Vagina (tissue), 2 donors: ENCODE data around the gene ADAMTS15. TPM values are rescaled to one million over a fixed set of nuclear protein-coding genes. Genes with fewer than 3 reads are reported as not detected.

Experiments used
- DNase-seq, 2 donors: peaks; one replicate each; pipeline ENCODE4 v3.0.0-alpha.2; 2017; ENCODE audit errors: extremely low spot score in 2 of 2
- H3K27ac ChIP-seq: fragments of 200-600 bp; sonication (generic); one replicate; pipeline ENCODE4 v1.5.1; 2019
- H3K27me3 ChIP-seq: fragments of 200-600 bp; sonication (generic); one replicate; pipeline ENCODE4 v1.5.1; 2019
- H3K36me3 ChIP-seq, 2 donors: fragments of 200-600 bp; sonication (generic); one replicate each; pipeline ENCODE4 v1.5.1; 2017 to 2019
- H3K4me1 ChIP-seq: fragments of 200-600 bp; sonication (generic); one replicate; pipeline ENCODE4 v1.5.1; 2019
- H3K4me3 ChIP-seq, 2 donors: fragments of 200-600 bp; sonication (generic); 1 replicate in 1 of 2; 2 replicates in 1 of 2; pipeline ENCODE4 v1.5.1; 2016 to 2019
- H3K9me3 ChIP-seq: fragments of 200-600 bp; sonication (generic); one replicate; pipeline ENCODE4 v1.5.1; 2019
- POLR2A ChIP-seq, 2 donors: fragments of 450-650 bp; IDR thresholded peaks; one replicate each; pipeline ENCODE4 v1.6.1; 2017; ENCODE audit warnings: antibody characterized with exemption in 2 of 2, mild to moderate bottlenecking in 2 of 2, moderate library complexity in 2 of 2
- POLR2AphosphoS5 ChIP-seq, 2 donors: sonication (generic); formaldehyde crosslinking; IDR thresholded peaks; one replicate each; pipeline ENCODE4 v1.9.0; 2017; ENCODE audit warnings: antibody characterized with exemption in 2 of 2, mild to moderate bottlenecking in 2 of 2, low read depth in 1 of 2; ENCODE audit not compliant: insufficient read depth in 1 of 2
- intact Hi-C: fragments of 100-400 bp; cut with DNase I; formaldehyde crosslinking; loops from one replicate; pipeline ENCODE4 v1.15.1; 2023
- total RNA-seq: library from RNA; depleted of rRNA; stranded (reverse); fragments of >200 nt; gene quantifications from one replicate; pipeline ENCODE4 v1.2.3, GENCODE V29; 2016
- TF ChIP-seq, protein P1 (sequence below), 3 experiments: fragments of 450-650 bp in 2 of 3; fragments of 200-600 bp in 1 of 3; sonication (generic) in 1 of 3; IDR thresholded peaks; one replicate each; pipeline ENCODE4 v1.5.1; 2017 to 2019; ENCODE audit warnings: antibody characterized with exemption in 3 of 3, mild to moderate bottlenecking in 2 of 3, moderate library complexity in 2 of 3

Gene ADAMTS15
- total RNA-seq, 1 donor from 2014 or later = 12.0 TPM

DNA sequence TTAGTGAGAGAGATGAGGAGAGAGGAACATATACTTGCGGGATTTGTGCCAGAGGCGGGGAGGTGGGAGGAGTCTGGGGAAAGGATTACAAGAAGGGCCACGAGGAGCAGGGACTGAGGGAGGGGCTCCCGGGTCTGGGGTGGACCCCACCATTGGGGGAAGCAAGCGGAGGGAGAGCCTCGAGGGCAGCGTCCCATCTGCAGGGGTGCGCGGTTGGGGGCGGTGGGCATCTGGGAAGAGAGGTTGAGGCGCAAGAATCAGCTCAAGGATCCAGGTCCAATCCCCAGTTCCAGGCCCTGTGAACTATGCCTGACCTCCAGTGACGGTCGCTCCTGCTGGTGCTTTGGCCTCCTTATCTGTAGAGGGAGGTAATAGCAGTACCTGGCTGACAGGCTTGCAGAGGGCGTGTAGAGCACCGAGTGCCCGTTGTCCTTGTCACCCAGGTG lies 38.0 kb downstream of the ADAMTS15 start:
- no peak for DNase-seq
- intact Hi-C loops = no loop called here
- no peaks in the 10 kb centered on the region for H3K4me1 ChIP-seq
- TF ChIP-seq POLR2AphosphoS5 (IDR thresholded peaks at IDR 0.05; ENCODE audit: insufficient read depth in 1 of 2, low read depth in 1 of 2) (no peak), POLR2A (IDR thresholded peaks at IDR 0.05) (no peak)
- TF ChIP-seq, protein P1, sequence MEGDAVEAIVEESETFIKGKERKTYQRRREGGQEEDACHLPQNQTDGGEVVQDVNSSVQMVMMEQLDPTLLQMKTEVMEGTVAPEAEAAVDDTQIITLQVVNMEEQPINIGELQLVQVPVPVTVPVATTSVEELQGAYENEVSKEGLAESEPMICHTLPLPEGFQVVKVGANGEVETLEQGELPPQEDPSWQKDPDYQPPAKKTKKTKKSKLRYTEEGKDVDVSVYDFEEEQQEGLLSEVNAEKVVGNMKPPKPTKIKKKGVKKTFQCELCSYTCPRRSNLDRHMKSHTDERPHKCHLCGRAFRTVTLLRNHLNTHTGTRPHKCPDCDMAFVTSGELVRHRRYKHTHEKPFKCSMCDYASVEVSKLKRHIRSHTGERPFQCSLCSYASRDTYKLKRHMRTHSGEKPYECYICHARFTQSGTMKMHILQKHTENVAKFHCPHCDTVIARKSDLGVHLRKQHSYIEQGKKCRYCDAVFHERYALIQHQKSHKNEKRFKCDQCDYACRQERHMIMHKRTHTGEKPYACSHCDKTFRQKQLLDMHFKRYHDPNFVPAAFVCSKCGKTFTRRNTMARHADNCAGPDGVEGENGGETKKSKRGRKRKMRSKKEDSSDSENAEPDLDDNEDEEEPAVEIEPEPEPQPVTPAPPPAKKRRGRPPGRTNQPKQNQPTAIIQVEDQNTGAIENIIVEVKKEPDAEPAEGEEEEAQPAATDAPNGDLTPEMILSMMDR (IDR thresholded peaks at IDR 0.05) = no peak
- H3K36me3 ChIP-seq = no peaks in the 10 kb centered on the region
- H3K4me3 ChIP-seq = no peak overlapping the region
- no peak overlapping the region for H3K27ac ChIP-seq
- H3K9me3 ChIP-seq = no peaks in the 10 kb centered on the region
- H3K27me3 ChIP-seq = no peaks in the 10 kb centered on the region

DNA sequence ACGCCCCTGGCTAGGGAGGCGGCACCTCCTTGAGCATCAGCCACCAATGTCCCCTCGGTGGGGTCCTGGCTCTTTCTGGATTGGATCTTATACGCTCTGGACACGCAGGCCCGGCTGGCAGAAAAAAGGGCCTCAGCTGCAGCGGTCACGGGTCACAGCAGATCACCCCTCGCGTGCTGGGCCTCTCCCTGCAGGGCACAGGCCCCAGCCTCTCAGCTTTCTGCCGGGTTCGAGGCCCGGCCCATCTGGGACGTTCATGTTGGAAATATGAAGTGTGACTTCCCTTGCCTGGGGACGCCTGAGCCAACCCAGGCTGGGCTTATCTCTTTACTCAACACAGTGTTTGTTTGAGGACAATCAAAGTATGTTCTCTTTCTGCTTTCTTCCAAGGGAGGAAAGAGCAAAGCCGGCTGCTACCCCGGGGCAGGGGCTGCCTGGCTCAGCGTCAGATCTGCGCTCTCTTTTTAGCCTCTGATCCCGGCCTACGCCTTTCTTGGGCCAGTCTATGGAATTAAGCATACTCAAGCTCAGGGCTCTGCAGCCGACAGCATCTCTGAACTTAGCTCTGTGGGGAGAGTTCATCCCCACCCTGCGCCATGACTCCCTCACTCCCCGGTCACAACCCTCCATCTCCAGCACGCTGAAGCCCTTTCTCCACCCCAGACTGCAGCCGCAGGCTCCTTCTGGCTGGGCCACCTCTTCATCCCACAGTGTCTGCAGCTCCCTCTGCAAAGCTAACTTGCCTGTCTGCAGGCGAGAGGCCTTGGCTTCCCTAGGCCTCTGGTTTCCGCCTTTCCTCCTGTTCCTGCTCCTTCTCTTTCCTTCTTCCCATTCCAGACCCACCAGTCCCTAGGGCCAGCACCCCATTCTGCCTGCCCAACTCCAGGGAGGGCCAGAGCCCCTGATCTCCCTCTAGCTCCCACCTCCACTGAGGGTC lies 38.8 kb downstream of the ADAMTS15 start:
- H3K36me3 ChIP-seq = no peaks in the 10 kb centered on the region
- DNase-seq = no peak
- no peaks in the 10 kb centered on the region for H3K4me1 ChIP-seq
- TF ChIP-seq, protein P1 (IDR thresholded peaks at IDR 0.05) = no peak
- no peak for TF ChIP-seq POLR2A (IDR thresholded peaks at IDR 0.05)
- no peak for TF ChIP-seq POLR2AphosphoS5 (IDR thresholded peaks at IDR 0.05; ENCODE audit: insufficient read depth in 1 of 2, low read depth in 1 of 2)
- intact Hi-C loops = no loop called here
- no peaks in the 10 kb centered on the region for H3K9me3 ChIP-seq
- no peak overlapping the region for H3K4me3 ChIP-seq
- H3K27me3 ChIP-seq = no peaks in the 10 kb centered on the region
- H3K27ac ChIP-seq = no peak overlapping the region

DNA sequence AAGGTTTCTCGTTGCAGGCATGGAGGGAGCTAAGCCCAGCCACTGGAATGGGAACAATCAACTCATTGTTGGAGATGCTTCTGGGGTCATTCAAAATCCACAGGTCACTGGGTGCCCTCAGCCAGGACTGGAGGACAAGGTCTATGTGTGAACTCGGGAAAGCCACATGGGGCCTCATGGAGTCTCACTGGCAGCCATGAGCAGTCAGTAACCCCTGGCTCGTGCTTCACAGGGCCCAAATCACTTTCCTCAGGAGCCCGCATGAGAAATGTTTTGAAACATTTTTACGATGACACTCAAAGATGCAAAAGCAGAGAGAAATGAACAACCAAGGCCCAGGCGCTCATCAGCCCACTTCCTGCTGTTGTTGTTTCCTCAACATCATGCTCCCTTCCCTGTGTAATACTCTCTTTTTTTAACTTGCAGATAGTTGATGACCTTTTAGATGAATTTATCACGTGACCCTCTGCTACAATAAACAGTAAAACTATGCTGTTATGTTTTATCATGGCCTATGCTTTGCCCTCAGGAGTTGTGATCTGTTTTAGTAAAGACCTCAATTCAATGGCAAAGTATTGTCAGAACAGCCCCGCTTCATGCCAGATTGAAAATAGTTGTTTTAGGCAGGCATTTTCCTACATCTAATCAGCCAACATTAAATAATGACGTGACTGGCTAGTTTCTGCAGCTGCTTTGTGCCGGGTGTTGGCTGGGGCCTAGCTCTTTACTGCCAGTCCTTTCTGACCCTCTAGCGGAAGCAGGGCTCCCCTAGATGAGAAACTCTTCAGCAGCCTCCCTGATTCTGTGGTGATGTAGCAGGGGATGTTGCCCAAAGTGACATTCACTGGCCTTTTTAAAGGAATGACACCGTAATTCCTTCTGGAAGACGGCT lies 39.7 kb downstream of the ADAMTS15 start:
- no peaks in the 10 kb centered on the region for H3K27me3 ChIP-seq
- H3K9me3 ChIP-seq = no peaks in the 10 kb centered on the region
- intact Hi-C loops = no loop called here
- no peak overlapping the region for H3K27ac ChIP-seq
- DNase-seq = no peak
- H3K36me3 ChIP-seq = no peaks in the 10 kb centered on the region
- H3K4me1 ChIP-seq = no peaks in the 10 kb centered on the region
- TF ChIP-seq POLR2A (IDR thresholded peaks at IDR 0.05) (no peak), POLR2AphosphoS5 (IDR thresholded peaks at IDR 0.05; ENCODE audit: insufficient read depth in 1 of 2, low read depth in 1 of 2) (no peak)
- TF ChIP-seq, protein P1 (IDR thresholded peaks at IDR 0.05) = no peak
- no peak overlapping the region for H3K4me3 ChIP-seq

- Histone ChIP-seq H3K4me1 (no peaks in the 10 kb centered on the region), H3K27ac (no peak overlapping the region), H3K36me3 (no peaks in the 10 kb centered on the region), H3K4me3 (no peak overlapping the region), H3K9me3 (no peaks in the 10 kb centered on the region), H3K27me3 (no peaks in the 10 kb centered on the region)
- TF ChIP-seq, protein P1 (IDR thresholded peaks at IDR 0.05) = no peak
- DNase-seq = no peak
- intact Hi-C loops = no loop called here
These were observed 40.6 kb downstream of the ADAMTS15 start for GRCh38 chr11:130488848-130489584.
